C1 segment of cervical spinal cord (tissue), 14 donors: ENCODE results near the gene FKBP2.

Experiments used
- DNase-seq, 14 donors: peaks; one replicate each; lab custom pipeline; 2025; lab: John Stamatoyannopoulos, UW

FKBP2 gene

DNA sequence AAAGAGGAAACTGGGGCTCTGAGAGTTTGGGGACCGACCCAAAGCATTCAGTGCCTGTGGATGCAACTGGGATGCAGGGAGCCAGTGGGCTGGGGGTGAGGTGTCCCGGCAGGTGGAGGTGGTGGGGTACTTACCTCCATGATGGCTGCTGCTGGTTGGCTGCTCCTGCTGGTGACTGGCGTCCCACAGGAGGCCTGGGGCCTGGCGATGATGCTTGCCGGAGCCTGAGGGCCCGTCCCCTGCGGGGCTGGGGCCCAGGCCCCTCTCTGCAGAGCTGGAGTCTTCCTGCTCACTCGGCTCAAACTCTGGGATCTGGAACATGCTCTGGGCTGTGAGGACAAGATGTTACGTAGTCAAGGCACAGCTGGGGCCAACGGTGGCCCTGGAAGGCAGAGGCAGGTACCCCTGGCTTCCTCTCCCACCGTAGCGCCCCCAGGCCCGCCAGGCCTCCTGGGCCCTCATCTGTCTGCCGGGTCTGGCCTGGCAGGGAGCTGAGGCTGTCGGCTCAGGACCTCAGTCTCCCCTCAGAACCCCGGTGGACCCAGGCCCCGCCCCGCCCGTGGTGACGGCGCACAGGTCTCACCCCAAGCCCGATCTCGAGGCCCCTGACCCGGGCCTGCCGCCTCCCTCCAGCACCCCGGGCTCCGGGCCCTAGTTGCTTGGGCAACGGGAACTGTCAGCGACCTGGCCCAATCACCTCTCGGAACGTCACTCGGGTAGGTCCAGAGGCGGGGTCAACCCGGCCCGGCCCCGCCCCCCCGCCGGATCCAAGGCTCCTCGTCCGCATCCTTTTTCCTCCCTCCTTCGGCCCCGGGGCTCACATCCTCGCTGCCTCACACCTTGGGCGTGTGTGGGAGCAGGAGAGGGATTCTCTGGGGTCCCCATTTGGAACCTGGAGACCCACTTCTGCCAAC is 43.4 kb downstream of the FKBP2 start, which contains the start of gene BAD:
Gene BAD (minus strand): TSS at position 618 of the 914 bp plus-strand sequence. CDS start 297 bp downstream, at position 321.
- DNase-seq: peak; percentile 71 to 95 (median 93)

GRCh38 chr11:64284962-64285884 is 44.3 kb downstream of the FKBP2 start, which contains the start of gene GPR137:
Gene GPR137 (plus strand): TSS chr11:64285848. CDS start chr11:64286525, 677 bp downstream.
- DNase-seq: peak in 13 of 14 donors; percentile 78 to 96 (median 91)

DNA sequence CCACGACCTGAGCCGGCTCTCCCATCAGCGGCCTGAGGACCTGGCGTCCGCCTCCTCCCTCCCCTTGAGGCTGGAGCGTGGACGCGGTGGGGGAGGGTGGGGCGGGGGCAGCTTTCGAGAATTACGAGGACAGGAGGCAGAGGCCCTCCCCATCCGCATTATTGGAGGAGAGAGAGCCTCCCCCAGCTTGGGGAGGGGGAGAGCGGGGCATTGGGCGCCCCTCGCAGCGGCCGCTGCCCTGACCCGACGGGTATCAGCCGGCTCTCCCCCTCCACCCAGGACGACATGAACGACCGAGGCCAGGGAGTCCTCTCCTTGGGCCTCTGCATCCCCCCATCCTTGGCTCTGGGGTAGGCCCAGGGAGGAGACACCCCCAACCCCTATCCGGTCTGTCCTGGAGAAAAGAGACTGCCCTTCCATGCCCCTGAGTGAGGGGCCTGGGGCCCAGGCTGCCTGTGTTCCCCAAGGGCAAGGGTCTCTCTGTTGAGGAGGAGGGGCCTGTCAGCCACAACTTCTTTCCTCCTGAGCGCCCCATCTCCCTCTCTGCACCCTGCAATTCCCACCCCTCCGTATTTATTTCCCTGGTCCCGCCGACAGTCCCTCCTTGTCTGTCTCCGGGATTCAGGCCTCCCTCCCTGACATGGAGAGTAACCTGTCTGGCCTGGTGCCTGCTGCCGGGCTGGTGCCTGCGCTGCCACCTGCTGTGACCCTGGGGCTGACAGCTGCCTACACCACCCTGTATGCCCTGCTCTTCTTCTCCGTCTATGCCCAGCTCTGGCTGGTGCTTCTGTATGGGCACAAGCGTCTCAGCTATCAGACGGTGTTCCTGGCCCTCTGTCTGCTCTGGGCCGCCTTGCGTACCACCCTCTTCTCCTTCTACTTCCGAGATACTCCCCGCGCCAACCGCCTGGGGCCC is 45.2 kb downstream of the FKBP2 start:
- DNase-seq: peak in 1 of 14 donors; percentile 49

- DNase-seq: no peak
These were observed 45.9 kb downstream of the FKBP2 start for GRCh38 chr11:64286801-64287159.

- DNase-seq: no peak
These were observed 46.9 kb downstream of the FKBP2 start for GRCh38 chr11:64287676-64288352.

GRCh38 chr11:64288353-64288750 is 47.5 kb downstream of the FKBP2 start:
- DNase-seq: no peak

GRCh38 chr11:64289002-64289564 is 48.2 kb downstream of the FKBP2 start:
- DNase-seq: no peak

DNA sequence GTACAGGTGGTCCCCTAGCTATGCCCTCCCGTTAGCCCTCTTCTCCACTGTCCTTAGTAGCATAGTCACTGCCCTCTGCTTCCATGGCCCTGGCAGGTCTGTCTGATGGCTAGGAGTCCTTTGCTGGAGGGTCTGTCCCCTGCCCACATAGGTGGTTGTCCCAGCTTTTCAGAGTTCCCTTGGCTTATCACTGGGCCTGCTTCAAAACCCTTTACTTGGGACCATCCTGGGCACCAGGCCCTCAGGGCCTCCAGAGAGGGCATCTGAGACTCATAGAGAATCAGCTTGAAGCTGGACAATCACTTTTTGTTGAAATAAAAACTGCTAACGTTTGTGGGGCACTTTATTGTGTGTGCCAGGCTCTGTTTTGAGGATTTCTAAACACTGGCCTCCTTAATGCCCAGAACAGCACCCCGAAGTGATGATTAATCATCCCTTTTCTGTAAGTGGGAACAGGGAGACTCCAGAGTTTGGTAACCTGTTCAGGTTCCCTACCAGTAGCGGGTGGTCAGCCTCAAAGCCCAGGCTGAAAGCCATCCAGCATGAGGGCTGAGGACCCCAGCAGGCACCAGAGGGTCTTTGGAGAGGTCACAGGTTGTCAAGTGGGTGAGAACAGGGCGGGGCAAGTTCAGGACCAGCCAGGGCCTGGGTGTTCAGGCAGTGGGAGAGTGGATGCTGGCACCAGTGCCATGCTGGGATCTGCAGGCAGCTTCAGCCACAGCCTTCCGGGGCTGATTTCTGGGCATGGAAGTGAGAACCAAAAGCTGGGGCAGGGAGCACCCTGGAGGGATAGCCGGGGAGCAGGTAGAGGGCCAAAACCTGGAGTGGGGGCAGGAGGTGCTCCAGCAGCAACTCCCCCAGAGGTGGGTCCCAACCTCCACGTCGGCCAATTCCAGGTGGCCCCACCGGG is 49.7 kb downstream of the FKBP2 start:
- DNase-seq: no peak

GRCh38 chr11:64291262-64291751 is 50.4 kb downstream of the FKBP2 start, which contains the start of gene KCNK4:
Gene KCNK4 (plus strand): TSS chr11:64291302. CDS start chr11:64293019, 1,717 bp downstream.
- no peak for DNase-seq

DNA sequence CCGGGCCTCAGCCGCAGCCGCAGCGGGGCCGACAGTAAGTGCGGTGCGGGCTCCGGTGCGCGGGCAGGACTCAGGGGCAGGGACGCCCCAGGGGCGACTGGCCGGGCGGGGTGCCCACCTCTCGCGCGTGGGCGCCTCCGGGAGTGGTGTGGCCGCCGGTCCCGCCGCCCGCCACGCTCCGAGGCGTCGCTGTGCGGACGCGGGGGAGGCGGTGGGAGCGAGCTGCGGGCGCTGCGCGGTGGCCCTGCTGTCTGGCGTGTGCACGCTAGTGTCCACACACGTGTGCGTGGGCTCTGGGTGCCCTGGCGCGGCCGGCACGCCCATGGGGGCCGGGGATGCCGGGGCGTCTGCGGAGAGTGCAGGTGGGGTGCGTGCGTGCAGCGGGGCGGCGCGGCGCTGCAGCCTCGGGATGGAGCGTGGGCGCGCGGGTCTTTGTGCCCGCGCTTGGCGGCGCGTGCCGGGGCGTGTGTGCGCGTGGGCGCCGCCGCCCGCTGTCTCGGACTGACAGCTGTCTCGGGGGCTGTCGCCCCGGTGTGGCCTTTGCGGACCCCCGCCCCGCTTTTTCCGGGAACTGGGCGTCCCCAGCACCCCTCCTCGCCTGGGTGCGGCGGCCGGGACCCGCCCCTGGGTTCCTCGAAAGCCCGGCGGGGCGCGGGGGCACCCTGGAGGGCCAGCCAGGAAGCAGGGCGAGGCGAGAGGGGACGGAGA is 51.0 kb downstream of the FKBP2 start:
- peak in 2 of 14 donors; percentile 13 to 36 for DNase-seq

- no peak for DNase-seq
These were observed 51.8 kb downstream of the FKBP2 start for GRCh38 chr11:64292460-64293254.
